ENCODE results near the gene TMEM252.

Gene TMEM252

GRCh38 chr9:68502279-68502678, 38.4 kb downstream of the TMEM252 start:
- Mint-ChIP-seq H3K4me1 (peaks cover 40% of the 10 kb centered on the region), H3K27me3 (ENCODE audit: low read depth) (no peaks in the 10 kb centered on the region), H3K27ac (no peak overlapping the region), H3K4me3 (no peak overlapping the region), H3K36me3 (ENCODE audit: low read depth) (peaks cover 37% of the 10 kb centered on the region), H3K9me3 (no peaks in the 10 kb centered on the region)
- no peak for TF ChIP-seq CTCF (IDR thresholded peaks at IDR 0.05; ENCODE audit: unreplicated experiment in 3 of 3)

GRCh38 chr9:68500457-68501381, 40.0 kb downstream of the TMEM252 start:
- peaks cover 37% of the 10 kb centered on the region for H3K36me3 Mint-ChIP-seq (ENCODE audit: low read depth)
- H3K4me3 Mint-ChIP-seq = no peak overlapping the region
- H3K4me1 Mint-ChIP-seq = peaks cover 42% of the 10 kb centered on the region
- H3K9me3 Mint-ChIP-seq = no peaks in the 10 kb centered on the region
- TF ChIP-seq CTCF (IDR thresholded peaks at IDR 0.05; ENCODE audit: unreplicated experiment in 3 of 3) = no peak
- H3K27ac Mint-ChIP-seq = peak overlapping the region; percentile 19 to 44 (median 23)
- no peaks in the 10 kb centered on the region for H3K27me3 Mint-ChIP-seq (ENCODE audit: low read depth)

- H3K36me3 Mint-ChIP-seq (ENCODE audit: low read depth) = peaks cover 31% of the 10 kb centered on the region
- no peak overlapping the region for H3K4me3 Mint-ChIP-seq
- no peak for TF ChIP-seq CTCF (IDR thresholded peaks at IDR 0.05; ENCODE audit: unreplicated experiment in 3 of 3)
Measured at GRCh38 chr9:68498816-68499215, 41.9 kb downstream of the TMEM252 start.

GRCh38 chr9:68497629-68498028, 43.1 kb downstream of the TMEM252 start:
- Mint-ChIP-seq H3K36me3 (ENCODE audit: low read depth) (peaks cover 34% of the 10 kb centered on the region), H3K27ac (peak overlapping the region in 2 of 3 experiments; percentile 16 to 85), H3K9me3 (no peaks in the 10 kb centered on the region), H3K4me1 (peaks cover 72% of the 10 kb centered on the region), H3K27me3 (ENCODE audit: low read depth) (no peaks in the 10 kb centered on the region), H3K4me3 (no peak overlapping the region)
- no peak for TF ChIP-seq CTCF (IDR thresholded peaks at IDR 0.05; ENCODE audit: unreplicated experiment in 3 of 3)

More at GRCh38 chr9:68498816-68499215, 41.9 kb downstream of the TMEM252 start:
- Mint-ChIP-seq H3K27ac (no peak overlapping the region), H3K27me3 (ENCODE audit: low read depth) (no peaks in the 10 kb centered on the region), H3K4me1 (peaks cover 61% of the 10 kb centered on the region), H3K9me3 (no peaks in the 10 kb centered on the region)

- peaks cover 26% of the 10 kb centered on the region for H3K36me3 Mint-ChIP-seq (ENCODE audit: low read depth)
- peak overlapping the region in 1 of 3 experiments; percentile 85 for H3K27ac Mint-ChIP-seq
- TF ChIP-seq CTCF (IDR thresholded peaks at IDR 0.05; ENCODE audit: unreplicated experiment in 3 of 3) = no peak
- H3K4me1 Mint-ChIP-seq = peaks cover 83% of the 10 kb centered on the region
- H3K9me3 Mint-ChIP-seq = no peaks in the 10 kb centered on the region
- H3K27me3 Mint-ChIP-seq (ENCODE audit: low read depth) = no peaks in the 10 kb centered on the region
- H3K4me3 Mint-ChIP-seq = no peak overlapping the region
Measured at GRCh38 chr9:68496356-68496755, 44.3 kb downstream of the TMEM252 start.

Measured in nephron (organoid).